IPS DF 19.7 (cell line): ENCODE data around the gene SLC17A3.

Experiments
- DNase-seq: peaks from one replicate; pipeline ENCODE4 v3.0.0-alpha.2; 2013; ENCODE audit warnings: low read depth, low spot score

SLC17A3 gene

DNA sequence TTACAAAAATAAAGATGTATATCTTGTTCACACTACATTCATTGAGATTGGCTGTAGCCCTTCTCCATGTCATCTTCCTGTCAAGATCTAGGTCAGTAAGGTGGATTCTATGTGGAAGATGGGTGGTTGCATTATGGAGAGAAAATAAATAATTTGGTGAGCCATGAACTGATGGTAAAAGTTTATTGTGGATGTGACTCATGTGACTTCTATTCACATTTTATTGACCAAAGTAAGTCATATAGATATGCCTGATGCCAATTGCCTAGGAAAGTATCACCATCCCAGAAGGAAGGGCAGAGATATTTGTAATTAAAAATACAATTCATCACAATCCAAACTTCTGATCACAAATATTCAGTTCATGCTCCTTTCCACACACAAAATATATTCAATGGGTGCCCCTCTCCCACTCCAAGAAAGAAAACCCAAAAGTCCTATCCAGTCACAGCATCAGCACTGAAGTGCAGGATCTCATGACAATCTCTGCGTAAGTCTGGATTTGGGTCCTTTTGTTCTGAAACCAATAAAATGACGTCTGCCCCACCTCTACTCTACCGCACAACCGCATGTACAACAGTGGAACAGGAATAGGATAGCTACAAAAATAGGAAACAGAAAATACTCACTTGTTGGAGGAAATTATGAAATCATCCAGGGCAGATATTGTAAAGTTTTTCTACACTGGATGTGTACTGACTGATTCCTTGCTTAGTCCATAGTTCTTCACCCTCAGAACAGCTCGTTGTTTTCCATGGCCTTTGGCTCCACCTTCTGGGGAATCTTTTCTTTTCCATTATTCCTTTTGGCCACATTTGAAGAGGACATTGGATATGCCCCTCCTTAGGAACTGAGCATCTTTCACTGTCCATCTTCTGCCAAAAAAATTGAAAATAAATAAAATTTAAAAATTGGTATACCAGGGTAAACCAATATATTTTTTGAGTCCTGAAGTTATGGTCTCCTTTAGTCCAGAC, 16.1 kb upstream of the SLC17A3 start:
- no peak for DNase-seq

DNA sequence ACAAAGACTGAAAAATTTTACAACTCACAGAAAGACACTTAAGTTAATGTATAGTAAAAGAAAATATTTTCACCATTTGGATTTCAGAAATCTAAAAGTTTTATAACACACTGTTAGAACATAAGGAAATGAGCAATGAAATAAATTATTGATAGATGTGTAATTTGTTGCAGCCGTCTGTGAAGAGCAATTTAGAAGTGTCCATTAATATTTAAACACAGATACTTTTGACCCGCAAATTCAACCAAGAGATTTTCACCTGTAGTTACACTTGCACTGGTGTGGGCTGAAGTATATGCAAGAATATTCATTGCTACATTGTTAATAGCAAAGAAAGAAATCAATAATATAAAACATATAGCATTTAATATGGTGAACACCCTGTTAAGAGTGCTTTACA, 14.6 kb upstream of the SLC17A3 start:
- no peak for DNase-seq

DNA sequence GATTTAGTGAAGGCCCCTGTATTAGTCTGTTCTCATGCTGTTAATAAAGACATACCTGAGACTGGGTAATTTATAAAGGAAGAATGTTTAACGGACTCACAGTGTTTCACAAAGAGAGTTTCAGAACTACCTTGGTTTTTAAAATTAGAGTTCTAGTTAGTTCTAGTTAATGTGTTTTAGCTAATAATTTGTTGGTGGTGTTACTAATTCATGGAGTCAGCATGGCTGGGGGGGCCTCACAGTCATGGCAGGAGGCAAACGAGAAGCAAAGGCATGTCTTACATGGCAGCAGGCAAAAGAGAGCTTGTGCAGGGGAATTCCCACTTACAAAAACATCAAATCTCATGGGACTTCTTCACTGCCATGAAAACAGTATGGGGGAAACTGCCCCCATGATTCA, 12.0 kb upstream of the SLC17A3 start:
- no peak for DNase-seq

DNA sequence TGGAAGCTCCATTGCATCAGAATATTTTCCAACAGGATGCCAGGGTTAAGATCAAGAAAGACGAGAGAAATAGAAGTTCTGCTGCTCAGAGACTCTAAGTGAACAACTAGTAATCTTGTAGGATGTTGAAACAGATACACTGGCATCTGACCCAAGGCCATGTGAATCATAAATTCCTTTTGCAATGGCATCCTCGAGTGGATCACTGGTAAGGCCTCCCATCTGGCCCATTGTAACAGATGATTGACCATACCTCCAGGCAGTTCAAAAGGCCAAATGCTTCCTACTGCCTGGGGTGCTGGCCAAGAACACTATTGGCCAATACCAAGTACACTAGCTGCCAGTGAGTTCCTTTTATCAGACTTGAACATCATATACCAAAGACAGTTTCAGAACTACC, 9.9 kb upstream of the SLC17A3 start:
- DNase-seq = no peak

DNA sequence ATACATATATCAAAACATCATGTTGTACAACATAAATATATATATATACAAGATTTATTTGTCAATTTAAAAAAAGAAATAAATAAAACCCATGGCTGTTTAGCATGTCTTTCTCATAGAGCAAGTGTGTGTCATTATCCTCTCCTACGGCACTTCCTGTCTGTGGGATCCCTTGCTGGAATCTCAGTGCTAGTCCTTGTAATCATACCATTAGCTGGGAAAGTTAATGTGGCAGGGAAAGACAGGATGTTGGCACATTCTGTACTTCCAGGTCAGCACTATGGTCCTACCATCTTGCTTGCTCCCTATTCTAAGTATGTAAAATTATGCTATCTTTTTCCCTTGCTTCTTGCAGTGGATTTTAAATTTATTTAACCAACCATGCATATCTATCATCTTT, 9.5 kb upstream of the SLC17A3 start:
- DNase-seq = no peak

DNA sequence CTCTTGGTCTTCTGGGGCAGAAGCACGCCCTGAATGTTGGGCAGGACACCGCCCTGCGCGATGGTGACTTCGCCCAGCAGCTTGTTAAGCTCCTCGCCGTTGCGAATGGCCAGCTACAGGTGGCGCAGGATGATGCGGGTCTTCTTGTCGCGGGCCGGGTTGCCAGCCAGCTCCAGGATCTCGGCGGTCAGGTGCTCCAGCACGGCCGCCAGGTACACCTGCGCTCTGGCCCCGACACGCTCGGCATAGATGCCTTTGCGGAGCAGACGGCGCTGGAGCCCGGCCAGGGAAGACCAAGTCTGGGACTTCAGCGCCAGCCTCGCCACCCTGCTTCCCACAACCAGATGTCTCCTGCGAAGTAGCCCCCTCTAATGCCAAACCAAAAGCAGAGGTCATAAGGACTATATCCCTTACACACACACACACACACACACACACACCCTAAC, 8.0 kb upstream of the SLC17A3 start:
- peak; percentile 93 for DNase-seq

DNA sequence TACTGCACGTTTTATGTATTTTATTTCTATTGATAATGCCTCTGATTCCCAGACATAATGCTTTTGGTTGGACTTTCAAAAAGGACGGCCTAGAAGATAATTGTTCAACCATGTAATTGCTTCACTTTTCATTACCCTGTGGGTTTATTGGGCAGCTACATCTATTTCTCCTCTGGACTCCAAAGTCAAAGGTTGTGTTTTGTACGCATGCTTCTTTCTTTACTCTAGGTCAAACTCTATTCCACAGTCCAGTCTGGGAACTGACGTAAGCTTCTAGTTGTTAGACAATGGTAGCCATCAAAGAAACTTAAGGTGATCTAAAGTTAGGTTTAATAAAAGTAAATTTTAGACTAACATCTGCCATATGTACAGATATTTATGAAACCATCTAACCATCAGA, 6.6 kb upstream of the SLC17A3 start:
- DNase-seq = no peak

DNA sequence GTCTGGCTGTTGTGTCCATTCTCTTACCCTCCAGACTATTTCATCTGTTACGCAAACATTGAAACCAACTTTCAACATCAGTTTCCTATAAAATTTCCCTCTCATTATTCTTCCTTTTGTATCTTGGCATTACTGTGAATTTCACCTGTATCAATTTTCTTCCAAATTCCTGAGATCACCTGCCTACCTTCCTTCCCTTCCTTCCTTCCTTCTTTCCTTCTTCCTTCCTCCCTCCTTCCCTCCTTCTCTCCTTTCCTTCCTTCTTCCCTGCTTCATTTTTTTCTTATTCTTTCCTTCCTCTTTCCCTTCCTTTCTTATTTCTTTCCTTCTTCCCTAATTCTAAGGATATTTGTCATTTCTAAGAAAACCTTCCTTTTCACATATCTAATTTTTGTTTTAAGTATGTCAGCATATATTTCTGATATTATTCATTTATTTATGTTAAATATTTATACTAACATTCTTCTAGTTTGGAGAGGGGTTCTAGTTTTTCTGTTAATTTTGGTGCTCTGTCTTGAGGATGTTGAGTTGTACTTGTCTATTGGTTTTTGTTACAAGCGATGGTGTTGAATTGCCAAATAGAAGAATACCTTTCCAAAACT, 4.8 kb upstream of the SLC17A3 start:
- DNase-seq = no peak

DNA sequence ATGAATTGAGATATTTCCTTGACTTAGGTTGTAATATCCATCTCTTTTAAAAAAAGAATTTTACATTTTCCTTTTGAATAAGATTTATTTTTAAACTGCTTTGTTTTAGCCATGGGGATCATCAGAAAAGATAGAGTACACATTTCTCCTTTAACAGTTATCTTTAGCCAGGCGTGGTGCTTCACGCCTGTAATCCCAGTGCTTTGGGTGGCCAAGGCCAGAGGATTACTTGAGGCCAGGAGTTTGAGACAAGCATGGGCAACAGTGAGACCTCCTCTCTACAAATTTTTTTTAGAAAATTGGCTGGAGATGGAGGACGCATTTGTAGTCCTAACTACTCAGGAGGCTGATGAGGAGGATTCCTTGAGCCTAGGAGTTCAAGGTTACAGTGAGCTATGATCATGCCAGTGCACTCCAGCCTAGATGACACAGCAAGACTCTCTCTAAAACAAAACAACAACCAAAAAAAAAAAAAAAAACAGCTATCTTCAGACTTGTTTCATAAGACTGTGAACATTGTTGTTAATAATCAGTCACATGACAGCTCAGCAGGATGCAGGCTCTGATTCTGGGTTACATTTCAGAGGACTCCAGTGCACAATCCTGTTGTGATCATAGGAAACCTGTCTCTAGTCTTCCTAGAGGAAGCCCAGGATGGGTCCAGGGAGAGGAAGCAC, 2.0 kb upstream of the SLC17A3 start:
- DNase-seq = no peak

DNA sequence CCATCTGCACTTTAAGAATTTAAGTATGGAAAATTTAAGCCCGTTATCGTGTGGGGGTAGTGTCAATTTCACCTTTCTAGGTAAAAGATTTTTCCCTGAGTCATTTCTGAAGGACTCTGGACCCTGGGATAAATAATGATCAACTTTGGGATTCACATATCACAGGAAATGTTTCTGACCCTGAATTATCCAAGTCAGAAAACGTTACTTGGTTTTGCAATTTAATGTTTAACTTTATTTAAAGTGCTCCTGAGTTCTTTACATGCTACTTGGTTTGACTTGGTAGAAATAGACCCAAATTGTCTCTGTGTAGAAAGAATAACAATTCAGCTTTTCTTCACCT, 1.5 kb upstream of the SLC17A3 start:
- no peak for DNase-seq

DNA sequence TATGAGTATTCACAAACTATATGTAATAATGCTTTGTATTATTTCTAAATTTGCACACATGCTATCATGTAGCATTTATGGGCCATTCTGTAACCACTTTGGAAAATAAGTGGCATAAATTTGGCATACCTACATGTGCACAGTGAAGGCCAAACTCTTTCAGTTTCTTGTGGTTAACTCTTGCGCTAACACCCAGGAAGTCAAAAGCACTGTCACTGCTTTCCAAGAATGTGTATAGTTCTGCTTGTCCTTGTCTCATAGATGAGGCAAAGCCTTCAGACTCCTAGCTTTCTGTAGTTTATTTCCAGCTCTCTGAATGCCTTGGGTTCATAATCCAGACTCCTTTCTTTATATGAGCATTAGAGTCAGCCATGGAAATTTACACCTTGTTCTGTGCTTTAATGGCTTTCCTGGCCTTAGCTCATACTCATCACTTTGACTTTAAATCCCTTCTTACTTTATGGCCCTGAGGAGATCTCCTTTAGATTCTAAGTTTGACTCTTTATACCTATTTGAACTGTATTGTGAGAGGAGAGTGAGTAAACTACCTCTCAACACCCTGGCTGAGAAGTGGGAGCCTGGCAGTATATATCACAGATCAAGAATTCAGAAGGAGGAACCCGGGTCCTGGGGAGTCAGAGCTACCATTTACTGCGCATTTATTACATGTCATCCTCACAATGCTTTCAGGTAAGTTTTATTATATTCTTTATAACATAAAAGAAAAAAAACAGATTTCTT, 949 bp upstream of the SLC17A3 start:
- no peak for DNase-seq

DNA sequence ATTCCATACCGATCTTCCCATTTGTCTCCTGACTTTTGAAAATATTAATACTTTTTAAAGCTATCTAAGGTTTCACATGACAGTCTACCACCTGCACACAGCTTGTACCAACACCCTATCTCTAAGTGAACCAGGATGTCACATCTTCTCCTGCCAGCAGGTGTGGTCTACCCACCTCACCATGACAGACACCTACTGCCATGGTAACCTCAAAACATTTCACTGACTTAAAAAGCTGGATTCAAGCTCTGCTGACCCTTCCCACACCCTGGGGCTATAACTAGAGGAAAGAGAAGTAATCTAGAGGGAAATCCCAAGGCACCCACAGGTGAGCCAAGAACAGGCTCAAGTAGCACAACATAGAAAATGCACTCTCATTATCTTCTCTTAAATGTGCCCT, 1.2 kb downstream of the SLC17A3 start:
- no peak for DNase-seq

DNA sequence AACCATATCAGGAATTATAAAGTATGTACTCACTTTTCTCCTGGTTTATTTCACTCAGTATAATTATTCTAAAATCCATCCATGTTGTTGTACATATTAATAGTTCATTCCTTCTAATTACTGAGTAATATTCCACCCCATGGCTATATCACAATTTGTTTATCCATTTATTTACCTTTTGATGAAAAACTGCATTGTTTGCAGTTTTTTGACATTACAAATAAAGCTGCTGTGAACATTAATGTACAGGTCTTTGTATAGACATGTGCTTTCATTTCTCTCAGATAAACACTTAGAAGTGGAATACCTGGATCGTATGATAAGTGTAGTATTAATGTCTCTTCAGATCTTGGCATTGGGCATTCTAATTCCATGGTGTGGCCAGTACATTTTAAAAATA, 4.2 kb downstream of the SLC17A3 start:
- DNase-seq = no peak

DNA sequence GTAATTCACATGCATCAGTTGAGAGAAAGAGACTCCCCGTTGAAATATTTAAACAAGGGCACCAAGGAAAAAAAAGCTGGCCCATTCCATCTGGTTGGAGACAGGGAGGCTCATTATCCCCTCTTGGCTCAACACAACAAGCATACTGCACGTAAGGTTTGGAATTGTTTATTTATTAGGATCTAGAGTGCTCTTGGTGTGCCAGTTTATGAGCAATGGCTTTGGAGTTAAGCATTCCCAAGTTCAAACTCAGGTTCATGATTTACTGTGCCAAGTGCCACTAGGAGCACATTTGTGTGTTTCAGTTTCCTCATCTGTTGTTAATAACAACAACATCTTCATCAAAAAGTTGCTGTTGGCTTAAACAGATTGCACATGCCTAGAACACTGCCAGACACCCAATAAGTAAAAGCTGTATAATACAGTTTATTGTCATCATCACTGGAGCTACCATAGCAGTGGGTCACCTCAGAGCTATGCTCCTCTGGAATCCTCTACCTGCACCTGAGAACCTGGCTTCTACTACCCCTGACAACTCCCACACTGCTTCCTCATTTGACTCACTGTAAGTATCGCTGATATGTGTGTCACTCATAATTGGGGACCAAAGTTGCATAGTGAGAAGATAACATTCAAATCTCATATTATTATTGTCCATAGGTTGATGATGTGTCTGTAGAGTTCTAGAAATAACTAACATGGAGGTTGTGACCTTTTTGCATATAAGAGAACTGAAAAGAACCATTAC, 5.4 kb downstream of the SLC17A3 start:
- no peak for DNase-seq

DNA sequence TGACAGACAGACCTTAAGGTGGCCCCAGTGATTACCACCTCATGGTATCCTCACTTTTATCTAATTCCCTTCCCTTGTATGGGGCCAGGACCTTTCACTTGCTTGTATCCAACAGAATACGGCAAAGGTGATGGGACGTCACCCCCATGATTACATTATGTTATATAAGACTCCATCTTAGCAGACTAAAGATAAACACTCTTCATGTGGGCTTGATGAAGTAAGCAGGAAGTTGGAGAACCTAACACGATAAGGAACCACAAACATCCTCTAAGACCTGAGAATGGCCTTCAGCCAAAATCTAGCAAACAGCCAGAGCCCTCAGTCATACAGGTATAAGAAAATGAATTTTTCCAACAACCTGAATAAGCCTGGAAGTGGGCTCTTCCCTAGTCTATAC, 8.0 kb downstream of the SLC17A3 start:
- no peak for DNase-seq

DNA sequence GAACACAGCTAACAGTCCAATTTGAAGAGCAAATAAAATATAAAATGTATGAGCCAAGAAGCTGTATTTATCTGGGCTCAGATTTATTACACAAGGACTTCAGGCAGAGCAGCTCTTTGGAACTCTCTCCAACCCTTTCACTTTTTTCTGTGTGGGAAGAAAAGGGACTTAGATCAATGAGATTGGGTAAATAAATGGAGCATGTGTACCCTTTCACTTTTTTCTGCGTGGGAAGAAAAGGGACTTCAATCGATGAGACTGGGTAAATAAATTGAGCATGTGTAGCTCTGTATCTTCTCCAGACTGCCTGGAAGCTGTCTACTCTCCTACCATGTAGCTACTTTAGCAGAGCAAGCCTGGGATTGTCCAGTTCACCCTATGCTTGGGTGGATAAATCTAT, 10.7 kb downstream of the SLC17A3 start:
- DNase-seq = no peak

DNA sequence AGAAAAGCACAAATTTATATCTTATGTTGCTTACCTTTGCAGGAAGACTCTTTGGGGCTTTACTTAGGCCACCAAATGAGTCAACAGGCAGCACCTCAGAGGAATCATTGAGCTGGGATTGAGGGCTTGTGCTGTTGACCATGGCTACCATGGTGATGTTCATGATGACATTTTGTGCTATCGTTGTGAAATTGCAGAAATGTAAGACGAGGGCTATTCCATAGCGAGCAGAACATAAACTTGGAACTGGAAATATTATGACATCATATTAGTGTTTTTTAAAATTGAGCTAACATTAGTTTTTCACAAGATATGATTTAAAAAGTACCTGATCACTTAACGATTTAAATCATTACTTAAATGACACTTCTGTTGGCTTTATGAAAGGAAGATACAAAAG, 11.8 kb downstream of the SLC17A3 start:
- DNase-seq = no peak

DNA sequence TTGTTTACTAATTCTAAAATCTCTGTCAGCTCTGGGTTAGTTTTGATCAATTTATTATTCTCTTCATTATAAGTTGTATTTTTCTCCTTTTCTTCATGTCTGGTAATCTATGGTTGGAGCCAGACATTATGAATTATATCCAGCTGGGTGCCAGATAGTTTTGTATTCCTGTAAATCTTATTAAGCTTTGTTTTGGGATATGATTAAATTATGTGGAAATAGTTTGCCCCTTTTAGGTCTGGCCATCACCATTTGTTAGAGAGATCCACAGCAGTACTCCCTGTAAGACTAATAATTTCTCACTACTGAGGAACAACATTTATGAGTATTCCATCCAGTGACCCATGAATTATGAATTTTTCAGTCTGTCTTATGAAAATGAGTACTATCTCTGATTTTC, 21.3 kb downstream of the SLC17A3 start:
- no peak for DNase-seq

DNA sequence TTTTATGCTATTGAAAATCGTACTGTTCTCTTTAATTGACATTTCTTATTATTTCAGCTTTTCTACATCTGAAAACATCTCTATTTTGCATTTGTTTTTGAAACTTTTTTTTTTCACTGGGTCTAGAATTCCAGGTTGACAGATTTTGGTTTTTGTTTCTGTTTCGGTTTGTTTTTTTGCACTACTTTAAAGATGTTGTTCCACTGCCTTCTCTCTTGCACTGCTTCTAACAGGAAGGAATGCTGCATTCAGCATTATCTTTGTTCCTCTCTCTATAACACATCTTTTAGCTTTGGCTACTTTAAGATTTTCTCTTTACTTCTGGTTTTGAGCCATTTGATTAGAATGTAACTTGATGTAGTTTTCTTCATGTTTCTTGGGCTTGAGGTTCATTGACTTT, 22.1 kb downstream of the SLC17A3 start:
- DNase-seq = no peak

DNA sequence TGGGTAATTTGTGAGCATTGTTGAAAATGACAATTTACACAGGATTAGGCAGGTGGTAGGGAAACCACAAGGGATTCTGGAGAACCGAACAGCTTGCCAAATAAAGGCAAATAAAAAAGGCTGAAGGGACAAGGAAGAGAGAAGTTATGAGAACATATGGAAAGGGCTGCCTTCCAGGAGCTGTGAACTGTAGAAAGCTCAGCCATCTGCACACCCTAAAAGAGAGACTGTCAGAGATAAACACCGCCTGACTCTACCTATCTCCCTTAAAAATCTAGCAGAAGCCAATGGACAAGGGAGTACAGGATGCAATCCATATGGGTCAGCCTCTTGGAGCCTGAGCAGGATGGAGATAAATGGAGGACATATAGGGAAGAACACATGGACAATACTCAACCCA, 29.5 kb downstream of the SLC17A3 start:
- DNase-seq = no peak

DNA sequence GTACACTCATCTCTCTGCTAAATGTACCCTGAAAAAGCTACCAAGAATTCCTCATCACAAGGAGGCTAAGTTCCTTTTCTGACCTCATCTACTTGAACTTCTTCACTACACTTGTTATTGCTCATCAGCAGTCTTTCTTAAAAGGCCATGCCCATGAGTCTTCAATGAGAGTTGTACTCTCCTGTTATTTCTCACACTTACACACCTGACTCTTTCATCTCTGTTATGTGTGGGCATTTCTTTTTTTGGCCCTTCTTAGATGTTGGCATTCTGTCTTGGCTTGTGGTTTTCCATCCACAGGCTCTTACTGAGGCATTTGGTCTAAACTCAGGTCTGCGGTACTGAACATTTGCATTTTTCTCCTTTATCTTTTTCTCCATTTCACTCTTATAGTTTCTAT, 31.5 kb downstream of the SLC17A3 start:
- no peak for DNase-seq
